T follicular helper cell (primary cell): Measurements from ENCODE around the gene PKP2.

Experiments used
- DNase-seq: peaks from one replicate; pipeline ENCODE4 v3.0.0-alpha.2; 2020; ENCODE audit warnings: low read depth

PKP2 gene

DNA sequence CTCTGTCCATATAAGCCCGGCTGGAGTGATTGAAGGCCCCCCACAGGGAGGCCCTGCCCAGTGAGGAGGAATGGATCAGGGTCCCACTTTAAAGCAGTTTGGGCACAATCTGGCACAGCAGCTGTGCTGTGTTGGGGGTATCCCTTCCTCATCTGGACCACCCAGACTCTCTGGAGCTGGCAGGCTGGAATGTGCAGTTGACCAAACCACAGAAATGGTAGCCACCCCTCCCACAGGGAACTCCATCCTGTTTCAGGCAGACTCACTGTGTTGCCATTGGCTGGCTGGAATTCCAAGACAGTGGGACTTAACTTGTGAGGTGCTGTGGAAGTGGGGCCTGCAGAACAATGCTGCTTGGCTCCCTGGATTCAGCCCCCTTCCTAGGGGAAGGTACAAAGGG lies 87.4 kb downstream of the PKP2 start:
- no peak for DNase-seq

DNA sequence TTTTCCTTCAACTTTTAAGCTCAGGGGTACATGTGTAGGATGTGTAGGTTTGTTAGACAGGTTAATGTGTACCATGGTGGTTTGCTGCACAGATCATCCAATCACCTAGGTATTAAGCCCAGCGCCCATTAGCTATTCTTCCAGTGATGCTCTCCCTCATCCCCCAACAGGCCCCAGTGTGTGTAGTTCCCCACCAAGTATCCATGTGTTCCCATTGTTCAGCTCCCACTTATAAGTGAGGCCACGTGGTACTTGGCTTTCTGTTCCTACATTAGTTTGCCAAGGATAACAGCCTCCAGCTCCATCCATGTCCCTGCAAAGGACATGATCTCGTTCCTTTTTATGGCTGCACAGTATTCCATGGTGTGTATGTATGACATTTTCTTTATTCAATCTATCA lies 92.3 kb downstream of the PKP2 start:
- DNase-seq: no peak

GRCh38 chr12:32801269-32801980 lies 95.2 kb downstream of the PKP2 start:
- DNase-seq: no peak

DNA sequence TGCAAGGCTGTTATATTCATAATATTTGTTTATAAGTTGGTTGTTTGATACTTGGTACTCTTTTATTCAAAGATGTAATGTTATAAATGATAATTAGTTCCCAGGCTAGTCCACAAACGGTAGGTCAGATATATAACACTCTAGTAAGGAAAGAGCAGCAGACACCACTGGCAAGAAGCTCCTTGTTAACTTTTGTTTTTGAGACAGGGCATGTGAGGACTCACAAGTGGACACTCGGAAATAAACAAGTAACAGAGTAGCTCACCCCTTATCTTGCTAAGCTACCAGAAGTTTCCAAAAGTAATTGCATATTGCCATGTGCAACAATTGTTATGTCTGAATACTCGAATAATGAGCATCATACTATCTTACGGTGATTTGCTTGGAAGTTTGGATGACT lies 102.3 kb downstream of the PKP2 start:
- DNase-seq: no peak

DNA sequence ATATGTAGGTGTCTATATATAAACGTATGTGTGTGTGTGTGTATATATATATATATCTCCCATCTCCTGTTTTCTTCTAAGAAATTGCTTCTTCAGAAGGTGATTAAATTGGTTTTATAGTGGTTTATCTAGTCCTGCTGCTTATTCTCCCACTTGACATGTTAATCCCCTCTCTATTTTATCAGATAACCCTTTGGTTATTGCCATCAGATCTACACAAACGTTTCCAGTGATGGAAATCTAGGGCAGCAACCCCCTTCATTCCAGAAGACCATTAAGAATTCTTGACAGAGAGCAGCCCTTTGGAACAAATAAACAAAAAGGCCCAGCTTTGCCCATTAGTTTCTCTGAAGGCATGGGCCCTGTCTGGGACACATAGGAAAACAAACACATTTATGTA lies 106.7 kb downstream of the PKP2 start:
- no peak for DNase-seq

GRCh38 chr12:32789446-32789845 lies 107.1 kb downstream of the PKP2 start:
- no peak for DNase-seq

- DNase-seq: no peak
These were observed 108.2 kb downstream of the PKP2 start for GRCh38 chr12:32788405-32788804.

- no peak for DNase-seq
These were observed 111.0 kb downstream of the PKP2 start for GRCh38 chr12:32785557-32785956.

DNA sequence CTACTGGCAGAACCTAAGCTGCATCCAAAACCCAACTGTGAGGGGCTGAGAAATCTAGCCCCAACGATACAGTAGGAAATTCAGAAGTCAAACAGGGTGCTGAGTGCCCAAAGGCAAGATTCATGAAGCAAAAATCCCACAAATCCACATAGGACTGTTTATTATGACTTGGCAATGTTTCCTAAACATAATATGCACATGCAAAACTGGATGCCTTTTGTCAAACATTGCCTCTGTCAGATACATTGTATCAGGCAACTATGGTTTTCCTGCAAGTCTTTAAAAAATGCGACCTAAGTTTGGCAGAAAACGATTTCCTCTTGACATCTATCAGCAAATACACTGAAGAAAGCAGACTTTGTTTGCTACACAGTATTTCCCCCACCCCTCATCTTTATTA lies 113.5 kb downstream of the PKP2 start:
- no peak for DNase-seq

DNA sequence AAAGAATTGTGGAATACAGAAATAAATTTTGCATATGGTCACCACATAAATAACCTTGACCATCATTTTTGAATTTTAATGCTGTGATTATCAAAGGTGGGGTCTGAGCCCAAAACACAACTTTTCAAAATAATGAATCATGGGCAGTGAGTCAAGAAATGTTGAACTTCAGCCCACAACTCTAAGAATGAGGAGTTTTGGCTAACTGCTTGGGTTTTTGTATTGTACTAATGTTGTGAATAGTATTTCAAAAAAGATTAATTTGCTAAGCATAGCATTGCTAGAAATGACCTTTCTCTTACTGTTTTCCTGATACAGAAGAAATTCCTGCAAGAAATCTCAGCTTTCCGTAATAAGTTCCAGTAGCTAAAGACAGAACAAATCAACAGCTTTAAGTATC lies 116.5 kb downstream of the PKP2 start:
- DNase-seq: no peak

GRCh38 chr12:32777691-32778175 lies 118.8 kb downstream of the PKP2 start:
- no peak for DNase-seq

GRCh38 chr12:32777159-32777558 lies 119.4 kb downstream of the PKP2 start:
- DNase-seq: no peak

GRCh38 chr12:32776258-32776657 lies 120.3 kb downstream of the PKP2 start:
- DNase-seq: no peak

DNA sequence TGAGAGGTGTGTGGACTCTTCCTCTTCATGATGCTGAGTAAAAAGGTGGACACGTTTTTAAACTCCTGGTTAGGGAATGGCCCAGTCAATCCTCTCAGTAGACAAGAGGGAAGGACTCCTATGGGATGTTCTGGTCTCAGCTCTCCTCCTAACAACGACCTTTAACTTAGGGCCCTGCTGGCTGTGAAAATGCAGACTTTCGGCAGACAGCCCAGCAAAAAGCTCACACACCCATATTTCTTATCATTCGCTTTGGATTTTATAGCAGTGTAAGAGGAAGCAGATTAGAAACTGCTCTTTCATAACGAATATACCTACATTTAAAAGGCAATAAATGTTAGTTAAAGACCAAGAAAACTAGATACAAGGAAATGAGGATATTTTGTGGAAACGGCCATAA lies 122.9 kb downstream of the PKP2 start:
- DNase-seq: no peak

DNA sequence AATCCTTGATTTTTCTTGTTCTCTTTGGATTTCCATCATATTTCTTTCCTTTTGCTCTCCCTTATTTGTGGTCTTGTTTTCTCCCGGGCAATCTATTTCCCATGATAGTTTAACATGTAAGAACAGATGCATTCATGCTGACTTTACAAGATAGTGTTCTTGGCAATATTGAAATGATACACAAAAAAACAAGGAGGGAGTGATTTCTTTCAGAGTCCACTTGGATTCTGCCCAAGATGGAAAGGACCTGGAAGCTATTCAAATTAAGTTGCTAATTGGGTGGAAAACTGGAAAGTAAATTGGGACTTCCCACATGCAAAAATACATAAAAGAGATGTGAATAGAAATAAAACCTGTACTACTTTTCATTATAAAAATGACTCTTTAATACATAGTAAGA lies 126.4 kb downstream of the PKP2 start:
- no peak for DNase-seq

- no peak for DNase-seq
These were observed 128.1 kb downstream of the PKP2 start for GRCh38 chr12:32768518-32768917.

- no peak for DNase-seq
These were observed 130.7 kb downstream of the PKP2 start for GRCh38 chr12:32765906-32766305.

- DNase-seq: no peak
These were observed 134.9 kb downstream of the PKP2 start for GRCh38 chr12:32761716-32762115.

DNA sequence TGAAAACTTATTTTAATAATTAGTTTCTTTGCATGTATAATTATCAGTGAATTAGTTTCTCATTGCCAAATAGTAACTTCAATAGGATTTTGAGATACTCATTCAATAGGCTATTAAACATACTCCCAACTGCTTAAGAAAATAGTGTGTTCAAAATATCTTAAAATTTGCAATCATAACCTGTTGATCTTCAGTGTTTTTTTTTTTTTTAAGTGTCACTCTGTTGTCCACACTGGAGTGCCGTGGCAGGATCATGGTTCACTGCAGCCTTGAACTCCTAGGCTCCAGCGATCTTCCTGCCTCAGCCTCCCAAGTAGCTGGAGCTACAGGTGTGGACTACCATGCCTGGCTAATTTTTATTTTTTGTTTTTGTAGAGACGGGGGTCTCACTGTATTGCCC lies 139.4 kb downstream of the PKP2 start:
- DNase-seq: no peak

DNA sequence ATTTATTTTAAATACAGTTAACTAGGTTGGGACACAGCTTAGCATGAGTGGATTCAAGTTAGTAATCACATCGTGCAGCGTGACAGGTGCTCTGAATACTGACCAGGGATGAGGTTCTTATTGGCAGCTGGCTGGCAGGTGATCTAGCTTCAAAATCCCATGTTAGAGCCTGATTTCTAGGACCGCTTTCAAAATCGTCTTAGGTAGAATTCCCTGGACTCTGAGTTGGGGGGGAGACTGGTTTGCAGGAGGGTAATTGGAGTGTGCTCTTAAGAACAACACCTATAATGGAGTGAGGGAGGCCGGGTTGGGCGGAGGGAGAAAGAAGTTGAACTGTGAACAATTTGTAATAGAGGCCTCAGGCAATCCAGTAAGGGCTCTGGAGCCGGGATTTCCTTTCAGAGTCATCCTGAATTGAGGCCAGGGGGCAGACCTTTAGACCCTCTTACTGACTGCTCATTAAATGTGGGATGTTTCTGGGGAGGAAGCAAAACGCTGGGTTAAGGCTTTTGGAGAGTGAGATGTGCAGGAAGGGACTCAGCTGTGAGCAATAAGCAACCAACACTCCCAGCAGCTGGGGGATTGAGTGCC lies 140.0 kb downstream of the PKP2 start:
- DNase-seq: no peak

DNA sequence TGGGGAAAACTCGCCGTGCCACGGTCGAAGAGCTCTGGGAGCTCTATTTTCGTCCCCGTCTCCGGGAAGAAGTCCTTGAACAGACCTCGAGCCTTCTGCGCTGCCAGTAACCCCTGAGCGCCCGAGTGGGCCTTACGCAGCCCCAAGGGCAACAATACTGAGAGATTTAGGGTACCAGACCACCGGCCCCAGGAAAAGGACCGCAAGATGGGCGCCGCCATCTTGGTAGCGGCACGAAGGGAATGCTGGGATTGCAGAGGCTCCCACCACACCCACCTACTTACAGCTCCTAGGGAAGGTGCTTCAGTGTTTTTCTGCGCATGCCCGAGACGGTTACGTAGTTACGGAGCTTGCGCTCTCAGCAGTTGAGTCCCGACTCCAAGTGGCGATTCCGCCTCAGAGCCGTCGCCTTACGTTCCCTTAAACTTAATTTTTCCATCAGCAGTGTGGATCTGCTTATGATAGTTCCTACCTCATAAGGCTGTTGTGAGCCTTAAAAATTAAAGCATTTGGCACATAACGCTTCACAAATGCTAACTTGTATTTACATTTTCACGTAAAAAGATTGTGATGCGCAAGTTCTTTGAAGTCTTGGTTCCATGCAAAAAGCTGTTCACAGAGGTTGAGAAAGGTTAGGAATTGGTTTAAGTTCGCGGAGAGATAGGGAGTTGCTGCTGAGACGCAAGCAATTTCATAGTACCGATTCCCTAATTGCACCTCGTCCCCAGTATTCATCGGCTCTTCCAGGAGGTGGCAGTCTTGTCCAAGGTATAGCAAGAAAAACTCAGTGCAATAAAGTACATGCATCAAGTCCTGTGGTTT lies 140.7 kb downstream of the PKP2 start, which contains the start of gene YARS2:
Gene YARS2 (minus strand): TSS at position 244 of the 822 bp plus-strand sequence. CDS start 23 bp downstream, at position 221.
- DNase-seq: peak; percentile 83

GRCh38 chr12:32755051-32755653 lies 141.4 kb downstream of the PKP2 start:
- DNase-seq: peak; percentile 33
